Keratinocyte (primary cell): ENCODE data around the gene KMT5B. TPM values are rescaled to one million over a fixed set of nuclear protein-coding genes. Genes with fewer than 3 reads are reported as not detected.

Experiments used
- DNase-seq: peaks from one replicate; pipeline ENCODE4 v3.0.0-alpha.2; 2011; ENCODE audit warnings: low read depth, missing footprints, low spot score
- FAIRE-seq: peaks from 2 replicates; lab custom pipeline; 2011; peaks lifted over from hg19 to GRCh38; lab: Jason Lieb, UNC
- H2AFZ ChIP-seq: 2 replicates; pipeline ENCODE4 v1.6.0; 2012; ENCODE audit warnings: low read length, control low read depth, inconsistent platforms; ENCODE audit not compliant: control insufficient read depth
- H3K27ac ChIP-seq: 2 replicates; pipeline ENCODE4 v1.5.1; 2011; ENCODE audit warnings: low read length; ENCODE audit not compliant: control insufficient read depth, insufficient read depth
- H3K27me3 ChIP-seq: 3 replicates; pipeline ENCODE4 v1.6.0; 2011; ENCODE audit warnings: low read length; ENCODE audit not compliant: control insufficient read depth, insufficient read depth; ENCODE audit errors: extremely low read depth
- H3K36me3 ChIP-seq, 2 experiments: 2 replicates in 1 of 2; 3 replicates in 1 of 2; pipeline ENCODE4 v1.5.1; 2011; ENCODE audit warnings: low read length in 2 of 2, mild to moderate bottlenecking in 1 of 2; ENCODE audit not compliant: control insufficient read depth in 2 of 2, insufficient read depth in 2 of 2; ENCODE audit errors: extremely low read depth in 1 of 2
- H3K4me1 ChIP-seq: 3 replicates; pipeline ENCODE4 v1.5.1; 2011; ENCODE audit warnings: low read length; ENCODE audit not compliant: control insufficient read depth, insufficient read depth; ENCODE audit errors: extremely low read depth
- H3K4me2 ChIP-seq: 3 replicates; pipeline ENCODE4 v1.6.0; 2011; ENCODE audit warnings: low read depth, low read length; ENCODE audit not compliant: control insufficient read depth, insufficient read depth; ENCODE audit errors: extremely low read depth
- H3K4me3 ChIP-seq, 3 experiments: fragments of 200-600 bp in 1 of 3; sonication (generic) in 1 of 3; 2 replicates in 2 of 3; 3 replicates in 1 of 3; pipeline ENCODE4 v1.5.1; 2011 to 2016; ENCODE audit warnings: low read length in 3 of 3, mild to moderate bottlenecking in 3 of 3, control low read depth in 2 of 3, inconsistent platforms in 1 of 3, low read depth in 1 of 3, mixed read lengths in 1 of 3, mixed run types in 1 of 3, moderate library complexity in 1 of 3; ENCODE audit not compliant: control insufficient read depth in 2 of 3, insufficient read depth in 2 of 3; ENCODE audit errors: extremely low read depth in 1 of 3
- H3K79me2 ChIP-seq: 2 replicates; pipeline ENCODE4 v1.6.0; 2012; ENCODE audit warnings: low read length; ENCODE audit not compliant: control insufficient read depth, insufficient read depth
- H3K9ac ChIP-seq: 3 replicates; pipeline ENCODE4 v1.6.0; 2011; ENCODE audit warnings: low read length; ENCODE audit not compliant: control insufficient read depth, insufficient read depth; ENCODE audit errors: extremely low read depth
- H3K9me1 ChIP-seq: 3 replicates; pipeline ENCODE4 v1.6.0; 2011; ENCODE audit warnings: low read length; ENCODE audit not compliant: control insufficient read depth, insufficient read depth; ENCODE audit errors: extremely low read depth
- H3K9me3 ChIP-seq: 2 replicates; pipeline ENCODE4 v1.5.1; 2012; ENCODE audit warnings: low read depth, low read length; ENCODE audit not compliant: control insufficient read depth
- H4K20me1 ChIP-seq: 3 replicates; pipeline ENCODE4 v1.6.0; 2011; ENCODE audit warnings: low read length; ENCODE audit not compliant: control insufficient read depth, insufficient read depth; ENCODE audit errors: extremely low read depth
- CTCF ChIP-seq, 3 experiments: IDR thresholded peaks in 1 of 3; conservative IDR thresholded peaks in 1 of 3; optimal IDR thresholded peaks in 1 of 3; 2 replicates in 2 of 3; 3 replicates in 1 of 3; pipeline versions ENCODE3 to v1.5.1; 2011; ENCODE audit warnings: low read length in 3 of 3, mild to moderate bottlenecking in 3 of 3, moderate library complexity in 2 of 3, control low read depth in 1 of 3, inconsistent platforms in 1 of 3; ENCODE audit not compliant: insufficient read depth in 2 of 3; ENCODE audit errors: extremely low read depth in 1 of 3
- EZH2 ChIP-seq: IDR thresholded peaks from one replicate; pipeline ENCODE4 v1.6.1; 2012; ENCODE audit warnings: inconsistent platforms, mild to moderate bottlenecking, low read length, moderate library complexity
- dilution Hi-C: fragments of 300-500 bp; cut with MboI; formaldehyde crosslinking; loops from one replicate; pipeline ENCODE4 v1.7.0; 2020; ENCODE audit warnings: low sequenced_read_pairs; ENCODE audit not compliant: extremely low pct_ligation_motif_present
- polyA plus RNA-seq, 5 experiments: library from polyadenylated mRNA; depleted of rRNA in 3 of 5; stranded (reverse) in 3 of 5; stranded (forward) in 1 of 5; unstranded in 1 of 5; fragments of >200 nt; gene quantifications; 1 replicate in 1 of 5; 2 replicates in 3 of 5; 3 replicates in 1 of 5; pipeline versions ENCODE4 v1.2.1 to v1.2.3, GENCODE V29; 2011 to 2012; ENCODE audit warnings: missing spikeins in 2 of 5, low read depth in 1 of 5, low replicate concordance in 1 of 5

The KMT5B gene
- polyA plus RNA-seq, 1 donor (not counting 4 experiments of a cell fraction or from before 2014, with no cell fraction given), result 17.2 TPM

- no peaks in the 10 kb centered on the region for H3K36me3 ChIP-seq
- H3K4me2 ChIP-seq, result peak overlapping the region; percentile 84
- H3K4me3 ChIP-seq, result peak overlapping the region; percentile 63 to 90 (median 78)
- DNase-seq (no peak), FAIRE-seq (no peak)
- H3K4me1 ChIP-seq, result peaks cover 33% of the 10 kb centered on the region
- peaks cover 25% of the 10 kb centered on the region for H4K20me1 ChIP-seq
- H3K9ac ChIP-seq, result peak overlapping the region; percentile 86
- no peak for TF ChIP-seq EZH2
- TF ChIP-seq CTCF (optimal IDR thresholded peaks at IDR 0.05 in 1 of 3, IDR thresholded peaks at IDR 0.05 in 1 of 3, conservative IDR thresholded peaks at IDR 0.05 in 1 of 3; ENCODE audit: extremely low read depth in 1 of 3, insufficient read depth in 2 of 3, low read length in 3 of 3), result no peak
- peaks cover 30% of the 10 kb centered on the region for H3K79me2 ChIP-seq
- peak overlapping the region; percentile 81 for H3K27ac ChIP-seq
- peak overlapping the region; percentile 70 for H2AFZ ChIP-seq
- H3K9me3 ChIP-seq, result no peaks in the 10 kb centered on the region
- H3K9me1 ChIP-seq, result peaks cover 8% of the 10 kb centered on the region
- peaks cover 5% of the 10 kb centered on the region for H3K27me3 ChIP-seq
- dilution Hi-C loops, result no loop called here
Measured at GRCh38 chr11:68214173-68215086, 1.3 kb upstream of the KMT5B start.

- TF ChIP-seq EZH2, result no peak
- TF ChIP-seq CTCF (optimal IDR thresholded peaks at IDR 0.05 in 1 of 3, IDR thresholded peaks at IDR 0.05 in 1 of 3, conservative IDR thresholded peaks at IDR 0.05 in 1 of 3; ENCODE audit: extremely low read depth in 1 of 3, insufficient read depth in 2 of 3, low read length in 3 of 3), result no peak
- peak overlapping the region; percentile 70 for H2AFZ ChIP-seq
- FAIRE-seq (no peak), DNase-seq (no peak)
- H3K4me3 ChIP-seq, result peak overlapping the region; percentile 63 to 90 (median 78)
- H3K27ac ChIP-seq, result peak overlapping the region; percentile 81
- H4K20me1 ChIP-seq, result peaks cover 33% of the 10 kb centered on the region
- H3K79me2 ChIP-seq, result peaks cover 38% of the 10 kb centered on the region
- H3K27me3 ChIP-seq, result peaks cover 5% of the 10 kb centered on the region
- dilution Hi-C loops, result no loop called here
- peak overlapping the region; percentile 86 for H3K9ac ChIP-seq
- H3K36me3 ChIP-seq, result no peaks in the 10 kb centered on the region
- peak overlapping the region; percentile 84 for H3K4me2 ChIP-seq
- peaks cover 10% of the 10 kb centered on the region for H3K9me1 ChIP-seq
- no peaks in the 10 kb centered on the region for H3K9me3 ChIP-seq
- peaks cover 36% of the 10 kb centered on the region for H3K4me1 ChIP-seq
Measured at GRCh38 chr11:68213555-68214172, 568 bp upstream of the KMT5B start.
